ENCODE measurements around the gene CAP2.

CAP2 gene, protein sequence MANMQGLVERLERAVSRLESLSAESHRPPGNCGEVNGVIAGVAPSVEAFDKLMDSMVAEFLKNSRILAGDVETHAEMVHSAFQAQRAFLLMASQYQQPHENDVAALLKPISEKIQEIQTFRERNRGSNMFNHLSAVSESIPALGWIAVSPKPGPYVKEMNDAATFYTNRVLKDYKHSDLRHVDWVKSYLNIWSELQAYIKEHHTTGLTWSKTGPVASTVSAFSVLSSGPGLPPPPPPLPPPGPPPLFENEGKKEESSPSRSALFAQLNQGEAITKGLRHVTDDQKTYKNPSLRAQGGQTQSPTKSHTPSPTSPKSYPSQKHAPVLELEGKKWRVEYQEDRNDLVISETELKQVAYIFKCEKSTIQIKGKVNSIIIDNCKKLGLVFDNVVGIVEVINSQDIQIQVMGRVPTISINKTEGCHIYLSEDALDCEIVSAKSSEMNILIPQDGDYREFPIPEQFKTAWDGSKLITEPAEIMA

GRCh38 chr6:17392978-17393891 lies at the start of gene CAP2:
TSS of gene CAP2 (plus strand) at chr6:17393595. CDS start at chr6:17421556, 27,961 bp downstream.
- H3K4me3 ChIP-seq (replicated peaks; ENCODE audit: low read depth, low read length): no peak within 1 kb of the TSS
- DNase-seq (ENCODE audit: extremely low read depth, insufficient read length): no peak
- H3K27me3 ChIP-seq (replicated peaks; ENCODE audit: control insufficient read depth, insufficient read depth, low read length): peaks cover 2% of the 10 kb centered on the region; the same call in 1 of the 2 replicates
- no peak for TF ChIP-seq CTCF (IDR thresholded peaks at IDR 0.05; ENCODE audit: insufficient read depth, low read length, poor library complexity, severe bottlenecking)
- no peaks in the 10 kb centered on the region for H3K36me3 ChIP-seq (ENCODE audit: control insufficient read depth, insufficient read depth, low read length)

GRCh38 chr6:17347012-17347411 lies 46.4 kb upstream of the CAP2 start:
- H3K36me3 ChIP-seq (ENCODE audit: control insufficient read depth, insufficient read depth, low read length): no peaks in the 10 kb centered on the region
- no peak overlapping the region for H3K4me3 ChIP-seq (replicated peaks; ENCODE audit: low read depth, low read length)
- no peak for DNase-seq (ENCODE audit: extremely low read depth, insufficient read length)
- TF ChIP-seq CTCF (IDR thresholded peaks at IDR 0.05; ENCODE audit: insufficient read depth, low read length, poor library complexity, severe bottlenecking): no peak
- H3K27me3 ChIP-seq (replicated peaks; ENCODE audit: control insufficient read depth, insufficient read depth, low read length): no peaks in the 10 kb centered on the region

DNA sequence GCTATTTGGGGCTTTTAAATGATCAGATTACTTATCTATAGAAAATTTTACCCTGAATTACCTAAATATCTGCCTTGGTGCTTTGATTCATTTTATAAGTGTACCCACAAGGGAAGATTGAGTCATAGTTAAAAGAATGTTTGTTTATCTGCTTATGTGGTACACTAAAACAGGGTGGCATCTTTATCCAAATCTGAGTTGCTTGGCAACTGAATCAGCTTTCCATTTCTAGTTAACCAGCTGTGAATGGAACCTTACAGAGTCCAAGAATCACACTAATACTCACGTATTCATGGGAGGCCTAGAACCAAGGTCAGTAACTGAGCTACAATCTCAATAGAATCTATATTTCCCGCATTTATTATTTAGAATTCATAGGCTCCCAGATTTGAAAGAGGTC lies 44.0 kb upstream of the CAP2 start:
- H3K4me3 ChIP-seq (replicated peaks; ENCODE audit: low read depth, low read length): no peak overlapping the region
- no peak for TF ChIP-seq CTCF (IDR thresholded peaks at IDR 0.05; ENCODE audit: insufficient read depth, low read length, poor library complexity, severe bottlenecking)
- no peak for DNase-seq (ENCODE audit: extremely low read depth, insufficient read length)

DNA sequence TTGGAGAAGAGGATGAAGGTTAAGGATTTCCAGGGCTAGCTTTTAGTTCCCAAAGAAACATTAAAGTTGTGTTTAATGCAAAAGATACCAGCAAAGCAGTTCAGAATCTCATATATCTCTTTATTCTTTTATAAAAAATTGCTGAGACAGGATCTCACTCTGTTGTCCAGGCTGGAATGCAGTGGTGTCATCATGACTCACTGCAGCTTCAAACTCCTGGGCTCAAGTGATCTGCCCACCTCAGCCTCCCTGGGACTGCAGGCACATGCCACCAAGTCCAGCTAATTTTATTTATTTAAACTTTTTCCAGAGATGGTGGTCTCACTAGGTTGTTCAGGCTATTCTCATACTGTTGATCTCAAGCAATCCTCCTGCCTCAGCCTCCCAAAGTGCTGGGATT lies 41.1 kb upstream of the CAP2 start:
- no peak for DNase-seq (ENCODE audit: extremely low read depth, insufficient read length)
- no peaks in the 10 kb centered on the region for H3K27me3 ChIP-seq (replicated peaks; ENCODE audit: control insufficient read depth, insufficient read depth, low read length)
- no peak overlapping the region for H3K4me3 ChIP-seq (replicated peaks; ENCODE audit: low read depth, low read length)
- no peak for TF ChIP-seq CTCF (IDR thresholded peaks at IDR 0.05; ENCODE audit: insufficient read depth, low read length, poor library complexity, severe bottlenecking)
- no peaks in the 10 kb centered on the region for H3K36me3 ChIP-seq (ENCODE audit: control insufficient read depth, insufficient read depth, low read length)

More for the DNA sequence above, 44.0 kb upstream of the CAP2 start:
- no peaks in the 10 kb centered on the region for H3K27me3 ChIP-seq (replicated peaks; ENCODE audit: control insufficient read depth, insufficient read depth, low read length)
- no peaks in the 10 kb centered on the region for H3K36me3 ChIP-seq (ENCODE audit: control insufficient read depth, insufficient read depth, low read length)

- TF ChIP-seq CTCF (IDR thresholded peaks at IDR 0.05; ENCODE audit: insufficient read depth, low read length, poor library complexity, severe bottlenecking): no peak
- Histone ChIP-seq H3K4me3 (replicated peaks; ENCODE audit: low read depth, low read length) (no peak overlapping the region), H3K27me3 (replicated peaks; ENCODE audit: control insufficient read depth, insufficient read depth, low read length) (no peaks in the 10 kb centered on the region), H3K36me3 (ENCODE audit: control insufficient read depth, insufficient read depth, low read length) (no peaks in the 10 kb centered on the region)
- DNase-seq (ENCODE audit: extremely low read depth, insufficient read length): no peak
These were observed 39.8 kb upstream of the CAP2 start for GRCh38 chr6:17353440-17354175.
